ENCODE data around the gene TNNC1. TPM values are rescaled to one million over a fixed set of nuclear protein-coding genes. Genes with fewer than 3 reads are reported as not detected.

The TNNC1 gene
- total RNA-seq (2014; rRNA removed), result 1.5 and 8.2 TPM in 2 replicates
- polyA plus RNA-seq (2012), result 56.7 TPM

DNA sequence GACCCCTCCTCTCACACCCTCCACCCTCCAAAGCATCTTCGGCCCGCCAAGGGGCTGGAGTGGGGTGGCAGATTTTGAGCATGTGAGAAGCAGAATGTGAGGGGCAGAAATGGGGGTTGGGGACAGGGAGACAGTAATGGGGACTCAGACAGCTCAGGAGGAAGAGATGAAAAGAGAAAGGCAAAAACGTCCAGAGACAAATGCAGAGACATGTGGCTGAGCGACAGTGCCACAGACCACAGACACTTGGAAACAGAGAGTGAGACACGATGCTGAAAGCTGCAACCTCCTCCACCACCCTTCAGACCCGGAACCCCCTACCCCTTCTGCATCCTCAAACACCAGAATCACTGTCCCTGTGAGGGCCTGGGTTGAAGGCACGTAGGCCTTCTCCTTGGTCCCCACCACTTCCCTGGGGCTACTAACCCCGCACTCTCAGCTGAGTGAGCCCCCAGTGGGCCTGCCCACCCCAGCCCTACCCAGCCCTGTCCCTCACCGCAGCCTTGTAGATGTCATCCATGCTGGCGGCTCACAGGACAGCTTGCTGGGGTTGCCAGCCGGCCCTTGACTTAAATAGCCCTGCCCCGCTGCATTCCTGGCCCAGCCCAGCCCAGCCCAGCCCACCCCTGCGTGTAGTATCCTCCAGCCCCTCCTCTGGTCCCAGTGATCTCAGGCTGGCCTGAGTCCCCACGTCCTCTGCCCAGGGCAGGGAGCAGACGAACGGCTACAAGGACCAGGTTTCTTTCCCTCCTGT lies at the start of gene TNNC1:
Gene TNNC1 (minus strand): TSS at position 546 of the 754 bp plus-strand sequence. CDS start 26 bp downstream, at position 520.
- DNase-seq (ENCODE audit: low read depth), result no peak

DNA sequence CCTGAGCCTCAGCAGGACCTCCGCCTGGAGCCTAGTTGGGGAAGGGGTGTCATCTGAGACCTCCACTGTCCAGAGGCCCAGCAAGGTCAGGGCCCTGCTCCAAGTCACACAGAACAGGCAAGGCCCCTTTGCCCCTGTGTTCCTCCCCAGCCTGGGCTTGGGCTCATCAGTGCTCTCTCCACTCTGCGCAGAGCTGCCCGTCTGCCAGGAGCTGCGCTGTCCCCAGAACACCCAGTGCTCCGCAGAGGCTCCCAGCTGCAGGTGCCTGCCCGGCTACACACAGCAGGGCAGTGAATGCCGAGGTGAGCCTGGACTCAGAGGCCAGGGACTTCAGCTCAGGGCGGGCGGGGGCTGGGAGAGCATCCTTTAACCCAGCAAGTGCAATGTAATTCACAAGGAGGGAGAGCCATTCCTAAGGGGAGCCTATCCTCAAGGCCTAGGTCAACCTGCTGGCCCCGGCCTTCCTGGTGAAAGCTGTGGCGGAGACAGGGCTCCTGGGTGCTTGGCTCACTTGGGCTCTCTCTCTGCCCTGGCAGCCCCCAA lies 49.0 kb upstream of the TNNC1 start:
- no peak for DNase-seq (ENCODE audit: low read depth)

DNA sequence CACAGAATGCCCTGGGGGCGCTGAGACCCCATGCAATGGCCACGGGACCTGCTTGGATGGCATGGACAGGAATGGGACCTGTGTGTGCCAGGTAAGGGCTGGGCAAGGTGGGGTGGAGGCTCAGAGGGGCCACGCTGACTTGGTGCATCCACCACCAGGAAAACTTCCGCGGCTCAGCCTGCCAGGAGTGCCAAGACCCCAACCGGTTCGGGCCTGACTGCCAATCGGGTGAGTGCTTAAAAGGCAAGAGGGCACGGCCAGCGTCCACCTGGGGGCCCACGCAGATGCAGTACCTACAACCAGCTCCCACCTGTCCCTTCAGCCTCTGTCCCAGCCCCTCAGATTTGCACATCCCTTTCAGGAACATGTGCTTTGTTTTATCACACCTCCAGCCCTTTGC lies 48.2 kb upstream of the TNNC1 start:
- DNase-seq (ENCODE audit: low read depth), result no peak

DNA sequence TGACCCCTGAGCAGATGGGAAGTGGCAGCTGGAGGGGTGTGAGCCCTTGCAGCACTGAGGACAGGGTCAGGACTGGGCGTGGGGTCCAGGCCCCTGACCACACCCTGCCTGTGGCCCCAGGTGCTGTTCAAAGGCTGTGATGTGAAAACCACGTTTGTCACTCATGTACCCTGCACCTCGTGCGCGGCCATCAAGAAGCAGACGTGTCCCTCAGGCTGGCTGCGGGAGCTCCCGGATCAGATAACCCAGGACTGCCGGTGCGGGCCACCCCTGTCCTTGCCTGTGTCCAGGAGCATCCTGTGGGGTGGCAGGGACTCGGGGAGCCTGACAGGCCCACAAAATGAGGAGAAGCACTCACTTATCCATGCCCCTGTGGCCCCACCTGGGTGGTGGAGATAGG lies 47.2 kb upstream of the TNNC1 start:
- no peak for DNase-seq (ENCODE audit: low read depth)

DNA sequence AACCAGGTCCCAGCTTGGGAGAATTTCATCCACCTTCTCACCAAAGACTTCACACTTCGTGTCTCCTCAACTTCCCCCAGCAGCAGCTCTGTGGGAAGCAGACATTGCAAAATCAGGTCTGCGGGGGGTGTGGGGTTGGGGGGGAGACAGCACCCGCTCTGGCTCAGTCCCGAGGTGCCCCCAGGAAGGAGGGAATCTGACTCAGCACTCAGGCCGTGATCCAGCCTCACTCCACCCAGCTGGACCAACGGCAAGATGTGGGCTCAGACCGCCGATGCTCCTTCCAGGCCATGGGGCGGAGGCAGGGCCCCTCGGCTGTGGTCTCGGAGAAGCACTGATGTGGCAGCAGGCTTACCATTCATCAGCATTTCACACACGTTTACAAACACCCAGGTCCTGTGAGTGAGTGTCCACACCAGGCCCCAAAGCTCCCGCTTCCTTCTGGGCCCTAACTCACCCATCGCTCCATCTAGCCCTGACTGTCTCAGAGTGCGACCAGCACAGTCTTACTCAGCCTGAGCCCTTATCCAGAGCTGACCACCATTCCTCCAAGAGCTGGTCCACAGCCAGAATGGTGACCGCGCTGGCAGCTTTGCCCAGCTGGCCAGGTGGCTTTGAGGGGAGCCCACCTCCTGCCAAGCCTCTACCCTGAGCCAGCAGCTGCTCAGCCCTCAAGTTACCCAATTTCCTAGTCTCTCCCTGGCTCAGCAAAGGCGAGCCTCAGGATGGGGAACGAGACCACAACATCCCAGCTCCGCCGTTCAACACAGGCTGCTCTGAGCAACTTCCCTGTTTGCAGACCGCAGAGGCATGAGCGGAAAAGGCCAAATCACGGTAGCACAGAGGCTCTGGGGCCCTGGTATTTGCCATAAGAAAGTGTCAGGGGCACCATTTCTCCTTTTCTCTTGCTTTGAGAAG lies 44.6 kb upstream of the TNNC1 start:
- peak; percentile 83 for DNase-seq (ENCODE audit: low read depth)

DNA sequence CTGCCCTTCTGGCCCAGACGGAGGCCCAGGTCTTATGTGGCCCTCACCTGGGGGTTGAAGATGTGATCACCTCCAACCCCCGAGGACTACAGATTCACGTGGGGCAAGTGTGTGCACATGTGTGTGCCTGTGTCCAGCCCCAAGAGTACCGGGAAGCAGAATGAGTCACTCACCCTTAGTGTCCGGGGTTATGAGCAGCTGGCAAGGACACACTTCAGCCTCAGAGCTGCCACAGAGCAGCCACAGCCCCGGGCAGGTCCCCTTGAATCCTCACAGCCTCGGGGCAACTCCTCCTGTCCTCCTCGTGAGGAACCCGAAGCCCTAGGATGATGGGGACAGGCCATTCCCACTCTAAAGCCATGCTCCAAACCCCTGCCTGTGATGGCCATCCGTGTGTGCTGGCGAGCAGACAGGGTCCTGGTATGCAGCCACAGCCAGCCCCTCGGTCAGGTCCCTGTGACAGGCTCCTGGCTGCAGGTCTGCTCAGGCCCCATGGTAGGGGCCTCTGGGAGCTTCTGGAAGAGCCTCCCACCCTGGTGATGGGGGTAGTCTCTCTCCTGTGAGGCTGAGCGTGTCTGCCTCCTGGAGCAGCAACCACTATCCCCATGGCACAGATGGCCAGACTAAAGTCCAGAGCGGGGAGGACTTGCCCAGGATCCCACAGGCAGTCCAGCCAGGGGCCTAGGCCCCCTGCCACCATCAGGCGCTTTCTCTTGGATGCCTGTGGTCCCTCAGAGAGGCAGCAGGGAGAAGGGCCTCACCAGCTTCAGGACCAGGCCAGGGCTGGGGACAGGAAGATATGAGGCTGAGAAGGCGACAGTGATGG lies 42.1 kb upstream of the TNNC1 start:
- DNase-seq (ENCODE audit: low read depth), result peak; percentile 78

DNA sequence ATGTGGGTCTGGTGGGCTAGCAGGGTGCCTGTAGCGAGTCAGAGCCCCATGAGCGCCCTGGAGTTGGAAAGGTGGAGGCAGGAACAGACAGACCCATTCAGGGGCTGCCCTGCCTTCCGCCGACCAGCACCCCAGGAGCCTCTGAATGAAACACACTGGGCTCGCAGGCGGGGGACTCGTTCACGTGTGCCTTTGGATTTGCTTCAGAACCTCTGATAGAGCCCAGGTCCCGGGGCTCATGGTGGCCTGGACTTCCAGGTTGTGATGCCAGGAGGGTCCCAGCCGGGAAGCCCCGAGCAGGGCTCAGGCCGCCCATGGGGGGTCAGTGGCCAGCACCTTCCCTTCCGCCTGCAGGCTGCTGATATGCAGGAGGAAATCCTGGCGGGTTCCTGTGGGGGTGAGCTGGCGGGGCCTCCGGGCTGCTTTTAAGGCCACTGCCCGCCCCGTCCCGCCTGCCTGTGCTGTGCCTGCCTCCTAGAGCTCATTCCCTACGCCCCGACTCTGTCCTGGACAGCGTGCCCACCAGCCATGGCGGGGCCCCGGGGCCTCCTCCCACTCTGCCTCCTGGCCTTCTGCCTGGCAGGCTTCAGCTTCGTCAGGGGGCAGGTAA lies 41.1 kb upstream of the TNNC1 start, which contains the start of gene STAB1:
Gene STAB1 (plus strand): TSS at position 453 of the 610 bp plus-strand sequence. CDS start 76 bp downstream, at position 529.
- no peak for DNase-seq (ENCODE audit: low read depth)

DNA sequence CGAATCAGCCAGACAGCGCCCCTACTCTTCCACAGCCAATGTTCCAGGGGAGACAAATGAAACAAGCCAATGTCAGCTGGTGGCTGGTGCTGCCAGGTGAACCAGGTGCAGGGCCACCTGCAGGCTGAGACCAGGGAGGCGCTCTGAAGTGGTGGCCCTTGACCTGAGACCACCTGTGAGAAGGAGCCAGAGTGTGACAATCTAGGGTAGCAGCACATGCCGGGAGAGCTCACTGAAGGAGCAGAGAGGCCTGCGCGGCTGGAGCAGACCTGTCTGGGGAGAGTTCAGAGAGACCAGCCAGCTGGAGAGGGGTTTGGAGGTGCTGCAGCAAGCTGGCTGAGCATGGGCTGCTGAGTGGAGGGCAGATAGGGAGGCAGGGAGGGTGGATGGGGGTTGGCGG lies 40.6 kb upstream of the TNNC1 start:
- DNase-seq (ENCODE audit: low read depth), result no peak

DNA sequence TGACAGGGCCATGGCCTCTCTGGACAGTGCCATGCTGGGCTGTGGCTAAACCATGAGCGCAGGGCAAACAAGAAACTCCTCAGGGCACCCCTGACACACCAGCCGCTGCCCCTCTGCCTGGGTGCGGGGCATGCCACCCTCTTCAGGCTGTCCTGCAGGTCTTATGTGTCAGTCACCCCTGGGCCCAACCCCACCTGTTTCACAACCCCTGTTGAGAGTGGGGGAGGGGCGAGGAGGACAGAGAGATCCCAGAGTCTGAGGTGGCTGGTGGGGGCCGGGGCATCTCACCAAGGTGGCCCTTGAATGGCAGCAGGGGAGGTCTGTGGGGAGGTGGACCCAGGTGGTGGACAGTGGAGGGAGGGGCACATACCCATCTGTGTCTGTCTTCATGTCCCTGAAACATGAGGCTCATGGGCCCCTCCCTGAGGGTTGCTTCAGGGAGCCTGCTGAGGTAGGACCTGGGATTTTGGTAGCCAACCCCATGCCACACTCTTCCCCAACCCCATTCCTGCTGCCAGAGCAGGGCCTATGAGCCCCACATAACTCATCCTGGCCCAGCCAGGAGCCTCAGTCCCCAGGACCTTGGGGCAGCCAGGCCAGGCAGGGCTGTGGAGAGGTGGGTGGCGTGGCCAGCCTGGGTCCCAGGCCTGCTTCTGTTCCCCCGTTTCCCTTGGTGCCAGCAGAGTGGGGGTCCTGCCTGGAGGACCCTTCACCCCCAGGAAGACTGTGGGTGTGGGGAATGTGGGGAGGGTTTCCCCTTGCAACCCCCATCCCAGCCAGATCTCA lies 39.6 kb upstream of the TNNC1 start:
- DNase-seq (ENCODE audit: low read depth), result no peak

DNA sequence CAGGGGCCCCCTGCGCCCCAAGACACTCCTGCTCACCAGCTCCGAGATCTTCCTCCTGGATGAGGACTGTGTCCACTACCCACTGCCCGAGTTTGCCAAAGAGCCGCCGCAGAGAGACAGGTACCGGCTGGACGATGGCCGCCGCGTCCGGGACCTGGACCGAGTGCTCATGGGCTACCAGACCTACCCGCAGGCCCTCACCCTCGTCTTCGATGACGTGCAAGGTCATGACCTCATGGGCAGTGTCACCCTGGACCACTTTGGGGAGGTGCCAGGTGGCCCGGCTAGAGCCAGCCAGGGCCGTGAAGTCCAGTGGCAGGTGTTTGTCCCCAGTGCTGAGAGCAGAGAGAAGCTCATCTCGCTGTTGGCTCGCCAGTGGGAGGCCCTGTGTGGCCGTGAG lies 38.2 kb upstream of the TNNC1 start:
- DNase-seq (ENCODE audit: low read depth), result no peak

DNA sequence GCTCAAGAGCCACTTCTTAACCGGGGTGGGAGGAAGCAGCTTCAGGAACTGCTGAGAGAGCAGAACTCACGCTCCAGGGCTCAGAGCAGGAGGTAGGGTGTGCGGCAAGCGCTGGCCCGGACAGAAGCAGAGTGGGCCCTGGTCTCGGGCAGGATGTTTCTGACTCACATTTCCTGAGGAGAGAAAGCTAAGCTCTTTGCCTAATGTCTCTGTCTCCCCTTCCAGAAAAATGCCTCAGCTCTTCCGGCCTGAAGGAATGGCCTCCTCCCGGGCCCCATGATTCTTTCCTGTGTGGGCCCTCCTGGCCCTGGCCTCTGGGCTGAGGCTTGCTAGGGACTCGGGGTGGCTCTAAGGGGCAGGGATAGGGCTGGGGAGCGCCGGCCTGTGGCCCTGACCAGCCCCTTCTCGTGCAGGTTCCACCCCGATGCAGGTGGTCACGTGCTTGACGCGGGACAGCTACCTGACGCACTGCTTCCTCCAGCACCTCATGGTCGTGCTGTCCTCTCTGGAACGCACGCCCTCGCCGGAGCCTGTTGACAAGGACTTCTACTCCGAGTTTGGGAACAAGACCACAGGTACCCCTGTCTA lies 37.2 kb upstream of the TNNC1 start:
- no peak for DNase-seq (ENCODE audit: low read depth)

DNA sequence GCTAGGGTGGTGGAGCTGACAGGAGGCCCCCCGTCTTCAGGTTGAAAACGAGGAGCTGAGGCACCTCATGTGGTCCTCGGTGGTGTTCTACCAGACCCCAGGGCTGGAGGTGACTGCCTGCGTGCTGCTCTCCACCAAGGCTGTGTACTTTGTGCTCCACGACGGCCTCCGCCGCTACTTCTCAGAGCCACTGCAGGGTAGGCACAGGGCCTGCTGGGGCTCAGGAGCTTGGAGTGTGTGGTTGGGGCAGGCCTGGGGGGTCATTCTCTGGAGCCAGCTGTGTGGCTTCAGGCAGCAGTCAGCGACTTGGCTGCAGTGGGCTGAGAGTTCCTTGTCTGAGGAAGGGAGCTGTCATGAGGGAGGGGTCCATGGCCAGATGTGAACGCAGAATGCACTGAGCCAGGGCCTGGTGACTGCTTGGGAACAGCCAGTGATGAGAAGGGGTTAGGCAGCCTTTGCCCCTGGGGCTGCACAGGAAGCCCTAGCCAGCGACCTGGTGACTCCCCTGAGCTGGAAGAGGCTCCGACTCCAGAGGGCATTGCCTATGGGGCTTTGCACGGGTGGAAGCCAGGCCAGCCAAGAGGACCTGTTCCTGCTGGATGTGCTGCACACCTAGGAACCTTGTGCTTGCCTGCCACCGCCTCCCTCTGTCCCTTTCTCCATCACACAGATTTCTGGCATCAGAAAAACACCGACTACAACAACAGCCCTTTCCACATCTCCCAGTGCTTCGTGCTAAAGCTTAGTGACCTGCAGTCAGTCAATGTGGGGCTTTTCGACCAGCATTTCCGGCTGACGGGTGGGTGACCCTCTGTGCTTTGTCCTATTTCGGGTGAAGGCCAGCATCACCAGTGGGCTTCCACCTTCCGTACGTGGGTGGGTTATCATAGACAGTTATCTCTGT lies 36.4 kb upstream of the TNNC1 start:
- DNase-seq (ENCODE audit: low read depth), result no peak

DNA sequence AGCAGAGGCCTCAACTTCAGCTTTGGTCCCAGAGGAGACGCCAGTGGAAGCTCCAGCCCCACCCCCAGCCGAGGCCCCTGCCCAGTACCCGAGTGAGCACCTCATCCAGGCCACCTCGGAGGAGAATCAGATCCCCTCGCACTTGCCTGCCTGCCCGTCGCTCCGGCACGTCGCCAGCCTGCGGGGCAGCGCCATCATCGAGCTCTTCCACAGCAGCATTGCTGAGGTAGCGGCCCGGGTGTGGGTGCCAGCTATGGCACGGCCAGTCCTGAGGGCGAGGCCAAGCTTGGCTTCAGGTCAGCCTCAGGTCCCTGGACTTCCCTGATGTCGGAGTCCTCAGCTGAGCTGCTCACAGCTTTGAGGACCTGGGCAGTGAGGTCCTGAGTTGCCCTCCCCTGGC lies 35.6 kb upstream of the TNNC1 start:
- DNase-seq (ENCODE audit: low read depth), result no peak

DNA sequence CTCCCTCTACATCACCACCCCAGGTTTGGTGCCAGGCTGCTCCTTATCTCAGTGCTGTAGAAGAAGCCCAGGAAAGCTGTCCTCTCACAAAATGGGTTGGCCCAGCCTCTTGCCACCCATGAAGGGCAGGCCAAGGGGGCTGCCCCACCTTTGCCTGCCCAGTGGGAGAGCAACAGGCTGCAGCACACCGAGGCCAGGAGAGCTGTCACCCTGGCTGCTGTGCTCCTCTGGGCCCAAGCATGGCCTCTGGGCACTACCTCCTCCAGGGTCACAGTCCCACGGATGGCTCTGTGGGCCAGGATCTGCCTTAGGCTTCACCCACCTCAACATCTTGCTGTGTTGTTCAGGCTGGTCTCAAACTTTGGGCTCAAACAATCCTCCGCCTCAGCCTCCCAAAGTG lies 34.9 kb upstream of the TNNC1 start:
- DNase-seq (ENCODE audit: low read depth), result no peak

DNA sequence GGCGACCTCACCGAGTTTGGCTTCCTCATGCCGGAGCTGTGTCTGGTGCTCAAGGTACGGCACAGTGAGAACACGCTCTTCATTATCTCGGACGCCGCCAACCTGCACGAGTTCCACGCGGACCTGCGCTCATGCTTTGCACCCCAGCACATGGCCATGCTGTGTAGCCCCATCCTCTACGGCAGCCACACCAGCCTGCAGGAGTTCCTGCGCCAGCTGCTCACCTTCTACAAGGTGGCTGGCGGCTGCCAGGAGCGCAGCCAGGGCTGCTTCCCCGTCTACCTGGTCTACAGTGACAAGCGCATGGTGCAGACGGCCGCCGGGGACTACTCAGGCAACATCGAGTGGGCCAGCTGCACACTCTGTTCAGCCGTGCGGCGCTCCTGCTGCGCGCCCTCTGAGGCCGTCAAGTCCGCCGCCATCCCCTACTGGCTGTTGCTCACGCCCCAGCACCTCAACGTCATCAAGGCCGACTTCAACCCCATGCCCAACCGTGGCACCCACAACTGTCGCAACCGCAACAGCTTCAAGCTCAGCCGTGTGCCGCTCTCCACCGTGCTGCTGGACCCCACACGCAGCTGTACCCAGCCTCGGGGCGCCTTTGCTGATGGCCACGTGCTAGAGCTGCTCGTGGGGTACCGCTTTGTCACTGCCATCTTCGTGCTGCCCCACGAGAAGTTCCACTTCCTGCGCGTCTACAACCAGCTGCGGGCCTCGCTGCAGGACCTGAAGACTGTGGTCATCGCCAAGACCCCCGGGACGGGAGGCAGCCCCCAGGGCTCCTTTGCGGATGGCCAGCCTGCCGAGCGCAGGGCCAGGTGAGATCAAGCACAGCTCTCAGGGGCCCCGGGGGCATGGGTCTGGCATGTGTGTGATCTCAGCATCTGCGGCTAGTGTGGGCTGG lies 34.2 kb upstream of the TNNC1 start:
- DNase-seq (ENCODE audit: low read depth), result no peak

DNA sequence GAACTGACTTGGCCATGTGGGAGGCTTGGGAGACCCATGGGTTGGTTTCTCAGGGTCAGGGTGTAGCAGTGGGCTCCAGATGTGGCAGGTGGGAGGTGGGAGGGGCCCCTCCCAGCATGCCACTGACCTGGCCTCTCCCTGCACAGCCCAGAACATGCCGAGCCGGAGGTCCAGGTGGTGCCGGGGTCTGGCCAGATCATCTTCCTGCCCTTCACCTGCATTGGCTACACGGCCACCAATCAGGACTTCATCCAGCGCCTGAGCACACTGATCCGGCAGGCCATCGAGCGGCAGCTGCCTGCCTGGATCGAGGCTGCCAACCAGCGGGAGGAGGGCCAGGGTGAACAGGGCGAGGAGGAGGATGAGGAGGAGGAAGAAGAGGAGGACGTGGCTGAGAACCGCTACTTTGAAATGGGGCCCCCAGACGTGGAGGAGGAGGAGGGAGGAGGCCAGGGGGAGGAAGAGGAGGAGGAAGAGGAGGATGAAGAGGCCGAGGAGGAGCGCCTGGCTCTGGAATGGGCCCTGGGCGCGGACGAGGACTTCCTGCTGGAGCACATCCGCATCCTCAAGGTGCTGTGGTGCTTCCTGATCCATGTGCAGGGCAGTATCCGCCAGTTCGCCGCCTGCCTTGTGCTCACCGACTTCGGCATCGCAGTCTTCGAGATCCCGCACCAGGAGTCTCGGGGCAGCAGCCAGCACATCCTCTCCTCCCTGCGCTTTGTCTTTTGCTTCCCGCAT lies 33.4 kb upstream of the TNNC1 start:
- DNase-seq (ENCODE audit: low read depth), result no peak
